SK-N-MC (cell line): ENCODE results near the gene KRTAP10-8.
"Not testable (repeated sequence)": the region's sequence is repeated elsewhere in the genome, so short reads cannot be mapped to it uniquely, and the experiment has no call there.

Experiments
- EZH2 ChIP-seq: fragments of 200-600 bp; sonication (generic); IDR thresholded peaks from one replicate; pipeline ENCODE4 v1.6.1; 2017; ENCODE audit warnings: antibody characterized with exemption
- FOXP2 ChIP-seq: optimal IDR thresholded peaks from 2 replicates; pipeline ENCODE3; 2011; ENCODE audit warnings: mild to moderate bottlenecking, moderate library complexity; ENCODE audit not compliant: insufficient read depth; ENCODE audit errors: extremely low read length, control extremely low read depth
- POLR2AphosphoS5 ChIP-seq: IDR thresholded peaks from 2 replicates; pipeline ENCODE4 v1.6.1; 2012; ENCODE audit warnings: mild to moderate bottlenecking, low read depth, low read length, borderline replicate concordance

DNA sequence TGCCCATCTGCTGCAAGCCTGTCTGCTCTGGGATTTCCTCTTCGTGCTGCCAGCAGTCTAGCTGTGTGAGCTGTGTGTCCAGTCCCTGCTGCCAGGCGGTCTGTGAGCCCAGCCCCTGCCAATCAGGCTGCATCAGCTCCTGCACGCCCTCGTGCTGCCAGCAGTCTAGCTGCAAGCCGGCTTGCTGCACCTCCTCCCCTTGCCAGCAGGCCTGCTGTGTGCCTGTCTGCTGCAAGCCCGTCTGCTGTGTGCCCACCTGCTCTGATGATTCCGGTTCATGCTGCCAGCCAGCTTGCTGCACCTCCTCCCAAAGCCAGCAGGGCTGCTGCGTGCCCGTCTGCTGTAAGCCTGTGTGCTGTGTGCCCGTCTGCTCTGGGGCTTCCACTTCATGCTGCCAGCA, 10.8 kb upstream of the KRTAP10-8 start:
- not testable (repeated sequence) for TF ChIP-seq POLR2AphosphoS5, EZH2, FOXP2
